Right cardiac atrium (tissue), 5 donors: ENCODE measurements around the gene CEP350. TPM values are rescaled to one million over a fixed set of nuclear protein-coding genes. Genes with fewer than 3 reads are reported as not detected.
"Not testable (repeated sequence)": the region's sequence is repeated elsewhere in the genome, so short reads cannot be mapped to it uniquely, and the experiment has no call there.

ENCODE experiments used
- ATAC-seq, 2 donors: fragments of 200-7000 bp; cut with Tn5 transposase; one replicate each; pipeline versions ENCODE4 v1.8.0 to v1.9.1; 2020; ENCODE audit warnings: moderate library complexity in 2 of 2, mild to moderate bottlenecking in 1 of 2
- DNase-seq, 3 donors: peaks; one replicate each; pipeline ENCODE4 v3.0.0-alpha.2; 2020
- H3K27ac ChIP-seq: one replicate; pipeline ENCODE4 v1.5.1; 2013; ENCODE audit warnings: mild to moderate bottlenecking, low read length, control low read depth, moderate library complexity
- H3K27me3 ChIP-seq: one replicate; pipeline ENCODE4 v1.6.1; 2013; ENCODE audit not compliant: control insufficient read depth, insufficient read depth
- H3K4me1 ChIP-seq: one replicate; pipeline ENCODE4 v1.6.1; 2013; ENCODE audit warnings: low read length; ENCODE audit not compliant: control insufficient read depth, insufficient read depth
- H3K4me3 ChIP-seq: one replicate; pipeline ENCODE4 v1.5.1; 2013; ENCODE audit warnings: low read length, control low read depth
- H3K9me3 ChIP-seq: one replicate; pipeline ENCODE4 v1.6.1; 2013; ENCODE audit warnings: low read length; ENCODE audit not compliant: control insufficient read depth
- WGBS: extraction: QIAGEN DNeasy Blood & Tissue Kit; methylation state at CpG from one replicate; pipeline ENCODE4 v1.1.7; 2013; 5-methylcytosine and 5-hydroxymethylcytosine counted together
- intact Hi-C, 4 donors: fragments of 100-400 bp; cut with DNase I; formaldehyde crosslinking; loops; one replicate each; pipeline versions ENCODE4 v1.11.0 to v1.14.0; 2022 to 2023
- polyA plus RNA-seq: library from polyadenylated mRNA; stranded (reverse); fragments of 200-250 nt; gene quantifications from one replicate; pipeline ENCODE4 v1.2.3, GENCODE V29; 2013
- total RNA-seq, 4 donors: library from RNA; stranded (reverse); fragmentation: NEBNext Ultra II Directional; extraction: Animal tissue kit (Norgen Biotek cat#: 25700); gene quantifications; one replicate each; pipeline ENCODE4 v1.2.1, GENCODE V29; 2021
- donor health status: healthy with polysubstance abuse.
- donor health status: DM: no; HTN: yes; CAD: no.
- donor health status: DM: no; HTN: no; CAD: no.
- donor health status: DM: no; HTN: yes; CAD: no; lungs with severe emphysema.
- donor health status: DM: yes; HTN: yes; CAD: no.

CEP350 gene
- total and polyA plus RNA-seq, 5 donors = 6.8 to 40.3 (median 35.1) TPM

- DNase-seq (no peak), ATAC-seq (no peak)
- no peaks in the 10 kb centered on the region for H3K4me1 ChIP-seq
- 88% methylated on average over 2 of the region's 2 CpGs for WGBS
- H3K27ac ChIP-seq = no peak overlapping the region
- no peaks in the 10 kb centered on the region for H3K9me3 ChIP-seq
- no peaks in the 10 kb centered on the region for H3K27me3 ChIP-seq
- H3K4me3 ChIP-seq = no peak overlapping the region
- intact Hi-C loops = loop anchor here in 1 of 4 donors (10.0 kb wide), 1 partner anchor 96 kb away; no protein-coding TSS in a partner anchor
These were observed 46.0 kb downstream of the CEP350 start for GRCh38 chr1:180000575-180000974.

GRCh38 chr1:180002437-180002836 lies 47.8 kb downstream of the CEP350 start:
- Histone ChIP-seq H3K27me3 (no peaks in the 10 kb centered on the region), H3K9me3 (no peaks in the 10 kb centered on the region), H3K27ac (no peak overlapping the region), H3K4me1 (no peaks in the 10 kb centered on the region), H3K4me3 (no peak overlapping the region)
- intact Hi-C loops = loop anchor here in 1 of 4 donors (10.0 kb wide), 1 partner anchor 98 kb away; no protein-coding TSS in a partner anchor
- no peak for ATAC-seq
- DNase-seq = no peak

GRCh38 chr1:180003026-180003695 lies 48.6 kb downstream of the CEP350 start:
- no peaks in the 10 kb centered on the region for H3K9me3 ChIP-seq
- H3K27ac ChIP-seq = no peak overlapping the region
- no peak overlapping the region for H3K4me3 ChIP-seq
- no peaks in the 10 kb centered on the region for H3K4me1 ChIP-seq
- WGBS = 89% methylated on average over 3 of the region's 3 CpGs
- H3K27me3 ChIP-seq = no peaks in the 10 kb centered on the region
- DNase-seq (no peak), ATAC-seq (no peak)
- intact Hi-C loops = loop anchor here in 1 of 4 donors (10.0 kb wide), 1 partner anchor 98 kb away; no protein-coding TSS in a partner anchor

- H3K27me3 ChIP-seq, ATAC-seq, DNase-seq, H3K27ac ChIP-seq, H3K4me1 ChIP-seq, H3K4me3 ChIP-seq, H3K9me3 ChIP-seq: not testable (repeated sequence)
- WGBS = 96% methylated on average over 1 of the region's 1 CpG
- intact Hi-C loops = loop anchor here in 1 of 4 donors (10.0 kb wide), 1 partner anchor 102 kb away; no protein-coding TSS in a partner anchor
These were observed 52.2 kb downstream of the CEP350 start for GRCh38 chr1:180006762-180007161.

- Histone ChIP-seq H3K27ac (no peak overlapping the region), H3K27me3 (no peaks in the 10 kb centered on the region), H3K4me3 (no peak overlapping the region), H3K9me3 (no peaks in the 10 kb centered on the region), H3K4me1 (no peaks in the 10 kb centered on the region)
- WGBS = 70% methylated on average over 1 of the region's 1 CpG
- intact Hi-C loops = loop anchor here in 1 of 4 donors (10.0 kb wide), 1 partner anchor 115 kb away; no protein-coding TSS in a partner anchor
- no peak for ATAC-seq
- no peak for DNase-seq
These were observed 65.4 kb downstream of the CEP350 start for GRCh38 chr1:180020017-180020416.

GRCh38 chr1:180026556-180026955 lies 71.9 kb downstream of the CEP350 start:
- Histone ChIP-seq H3K27ac (no peak overlapping the region), H3K4me3 (no peak overlapping the region), H3K9me3 (no peaks in the 10 kb centered on the region), H3K4me1 (no peaks in the 10 kb centered on the region), H3K27me3 (no peaks in the 10 kb centered on the region)
- ATAC-seq (no peak), DNase-seq (no peak)
- intact Hi-C loops = loop anchor here in 1 of 4 donors (10.0 kb wide), 1 partner anchor 122 kb away; no protein-coding TSS in a partner anchor
- WGBS = 81% methylated on average over 3 of the region's 3 CpGs

- no peak for ATAC-seq
- no peak overlapping the region for H3K4me3 ChIP-seq
- no peak overlapping the region for H3K27ac ChIP-seq
- DNase-seq = no peak
- intact Hi-C loops = loop anchor here in 1 of 4 donors (10.0 kb wide), 1 partner anchor 123 kb away; no protein-coding TSS in a partner anchor
- no peaks in the 10 kb centered on the region for H3K27me3 ChIP-seq
- no peaks in the 10 kb centered on the region for H3K9me3 ChIP-seq
- no peaks in the 10 kb centered on the region for H3K4me1 ChIP-seq
- WGBS = 79% methylated on average over 2 of the region's 2 CpGs
These were observed 73.4 kb downstream of the CEP350 start for GRCh38 chr1:180027949-180028445.

- no peaks in the 10 kb centered on the region for H3K4me1 ChIP-seq
- ATAC-seq (no peak), DNase-seq (no peak)
- no peaks in the 10 kb centered on the region for H3K27me3 ChIP-seq
- intact Hi-C loops = loop anchor here in 1 of 4 donors (10.0 kb wide), 1 partner anchor 124 kb away; no protein-coding TSS in a partner anchor
- WGBS = 89% methylated on average over 1 of the region's 1 CpG
- no peak overlapping the region for H3K27ac ChIP-seq
- no peak overlapping the region for H3K4me3 ChIP-seq
- no peaks in the 10 kb centered on the region for H3K9me3 ChIP-seq
These were observed 74.3 kb downstream of the CEP350 start for GRCh38 chr1:180028864-180029263.

- 71% methylated on average over 7 of the region's 7 CpGs for WGBS
- DNase-seq (no peak), ATAC-seq (no peak)
- no peaks in the 10 kb centered on the region for H3K27me3 ChIP-seq
- no peak overlapping the region for H3K4me3 ChIP-seq
- intact Hi-C loops = loop anchor here in 1 of 4 donors (10.0 kb wide), 1 partner anchor 125 kb away; no protein-coding TSS in a partner anchor
- H3K27ac ChIP-seq = no peak overlapping the region
- no peaks in the 10 kb centered on the region for H3K4me1 ChIP-seq
- no peaks in the 10 kb centered on the region for H3K9me3 ChIP-seq
These were observed 75.0 kb downstream of the CEP350 start for GRCh38 chr1:180029524-180030135.

GRCh38 chr1:180031664-180032063 lies 77.1 kb downstream of the CEP350 start:
- Histone ChIP-seq H3K9me3 (no peaks in the 10 kb centered on the region), H3K4me1 (no peaks in the 10 kb centered on the region), H3K27ac (no peak overlapping the region), H3K27me3 (no peaks in the 10 kb centered on the region), H3K4me3 (no peak overlapping the region)
- DNase-seq (no peak), ATAC-seq (no peak)
- intact Hi-C loops = no loop called here
- 81% methylated on average over 1 of the region's 1 CpG for WGBS

- WGBS = 0% methylated on average over 1 of the region's 1 CpG
- intact Hi-C loops = no loop called here
These were observed 78.8 kb downstream of the CEP350 start for GRCh38 chr1:180033390-180033789.

More at GRCh38 chr1:180033390-180033789, 78.8 kb downstream of the CEP350 start:
- no peak overlapping the region for H3K27ac ChIP-seq
- H3K9me3 ChIP-seq = no peaks in the 10 kb centered on the region
- no peaks in the 10 kb centered on the region for H3K27me3 ChIP-seq
- no peak for DNase-seq
- no peak overlapping the region for H3K4me3 ChIP-seq
- ATAC-seq = no peak
- H3K4me1 ChIP-seq = no peaks in the 10 kb centered on the region
